OCI-M2 (cell line): ENCODE results near the gene STYK1.
"Not testable (repeated sequence)": the region's sequence is repeated elsewhere in the genome, so short reads cannot be mapped to it uniquely, and the experiment has no call there.

Experiments used
- DNase-seq: peaks from one replicate; lab custom pipeline; 2025; ENCODE audit not compliant: unreplicated experiment; lab: John Stamatoyannopoulos, UW

The STYK1 gene

GRCh38 chr12:10623131-10623530 is 50.7 kb downstream of the STYK1 start:
- no peak for DNase-seq

GRCh38 chr12:10621278-10621677 is 52.6 kb downstream of the STYK1 start:
- DNase-seq, result no peak

- no peak for DNase-seq
These were observed 53.6 kb downstream of the STYK1 start for GRCh38 chr12:10620078-10620779.

- no peak for DNase-seq
These were observed 55.4 kb downstream of the STYK1 start for GRCh38 chr12:10618338-10618987.

- no peak for DNase-seq
These were observed 56.0 kb downstream of the STYK1 start for GRCh38 chr12:10617863-10618262.

- no peak for DNase-seq
These were observed 58.3 kb downstream of the STYK1 start for GRCh38 chr12:10615532-10615931.

- DNase-seq, result no peak
These were observed 59.8 kb downstream of the STYK1 start for GRCh38 chr12:10614056-10614370.

GRCh38 chr12:10613349-10614055 is 60.4 kb downstream of the STYK1 start, which contains the start of gene MAGOHB:
Gene MAGOHB, minus strand, starts transcription at chr12:10613609. Its CDS starts 77 bp downstream, at chr12:10613532.
- DNase-seq, result peak; percentile 68

GRCh38 chr12:10612984-10613348 is 60.9 kb downstream of the STYK1 start:
- no peak for DNase-seq

GRCh38 chr12:10612110-10612509 is 61.7 kb downstream of the STYK1 start:
- DNase-seq, result no peak

- DNase-seq, result not testable (repeated sequence)
These were observed 62.6 kb downstream of the STYK1 start for GRCh38 chr12:10611258-10611657.

- no peak for DNase-seq
These were observed 63.7 kb downstream of the STYK1 start for GRCh38 chr12:10610188-10610587.

GRCh38 chr12:10607885-10608458 is 65.9 kb downstream of the STYK1 start:
- DNase-seq, result no peak

- no peak for DNase-seq
These were observed 72.0 kb downstream of the STYK1 start for GRCh38 chr12:10601860-10602259.

GRCh38 chr12:10600988-10601387 is 72.9 kb downstream of the STYK1 start:
- DNase-seq, result no peak

GRCh38 chr12:10595881-10596280 is 78.0 kb downstream of the STYK1 start:
- DNase-seq, result no peak

- no peak for DNase-seq
These were observed 82.9 kb downstream of the STYK1 start for GRCh38 chr12:10590966-10591365.

GRCh38 chr12:10584415-10584814 is 89.4 kb downstream of the STYK1 start:
- DNase-seq, result no peak

- DNase-seq, result no peak
These were observed 91.1 kb downstream of the STYK1 start for GRCh38 chr12:10582704-10583103.

- not testable (repeated sequence) for DNase-seq
These were observed 91.7 kb downstream of the STYK1 start for GRCh38 chr12:10582133-10582532.

- DNase-seq, result no peak
These were observed 99.5 kb downstream of the STYK1 start for GRCh38 chr12:10574307-10574706.

- not testable (repeated sequence) for DNase-seq
These were observed 101.8 kb downstream of the STYK1 start for GRCh38 chr12:10572021-10572490.
